ENCODE results near the gene RRAGD. TPM values are rescaled to one million over a fixed set of nuclear protein-coding genes. Genes with fewer than 3 reads are reported as not detected.

Gene RRAGD
- total and polyA plus RNA-seq, 11 donors, result 25.8 to 147 (median 96.7) TPM

DNA sequence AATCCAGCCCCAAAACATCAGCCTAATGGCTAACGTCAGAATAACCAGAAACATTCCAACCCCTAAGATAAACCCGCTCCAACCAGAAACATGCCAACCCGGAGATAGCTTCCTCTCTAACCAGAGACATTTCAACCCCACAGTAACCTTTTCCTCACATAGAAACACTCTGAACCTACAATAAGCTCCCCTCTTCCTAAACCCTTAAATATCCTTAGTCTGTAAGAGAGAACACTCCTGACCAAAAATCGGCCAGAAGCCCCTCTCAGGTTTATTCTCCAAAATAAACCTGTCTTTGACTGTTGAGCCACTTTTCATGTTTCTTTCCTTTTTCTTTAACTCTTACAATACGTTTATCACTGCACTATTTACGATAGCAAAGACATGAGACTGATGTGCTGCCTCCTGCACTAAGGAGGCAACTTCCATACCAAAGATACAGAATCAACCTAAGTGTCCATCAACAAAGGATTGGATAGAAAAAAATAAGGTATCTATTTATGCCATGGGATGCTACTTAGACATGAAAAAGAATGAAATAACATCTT is 92.0 kb downstream of the RRAGD start:
- Histone ChIP-seq H3K27ac (no peak overlapping the region), H3K4me1 (peaks cover 0 to 31% (median 5%) of the 10 kb centered on the region in 12 donors), H3K27me3 (no peaks in the 10 kb centered on the region), H3K9me3 (peaks cover 0 to 7% (median 0%) of the 10 kb centered on the region in 12 donors), H3K4me3 (no peak overlapping the region), H3K36me3 (peaks cover 0 to 16% (median under 1%) of the 10 kb centered on the region in 9 donors)
- TF ChIP-seq, protein P1, sequence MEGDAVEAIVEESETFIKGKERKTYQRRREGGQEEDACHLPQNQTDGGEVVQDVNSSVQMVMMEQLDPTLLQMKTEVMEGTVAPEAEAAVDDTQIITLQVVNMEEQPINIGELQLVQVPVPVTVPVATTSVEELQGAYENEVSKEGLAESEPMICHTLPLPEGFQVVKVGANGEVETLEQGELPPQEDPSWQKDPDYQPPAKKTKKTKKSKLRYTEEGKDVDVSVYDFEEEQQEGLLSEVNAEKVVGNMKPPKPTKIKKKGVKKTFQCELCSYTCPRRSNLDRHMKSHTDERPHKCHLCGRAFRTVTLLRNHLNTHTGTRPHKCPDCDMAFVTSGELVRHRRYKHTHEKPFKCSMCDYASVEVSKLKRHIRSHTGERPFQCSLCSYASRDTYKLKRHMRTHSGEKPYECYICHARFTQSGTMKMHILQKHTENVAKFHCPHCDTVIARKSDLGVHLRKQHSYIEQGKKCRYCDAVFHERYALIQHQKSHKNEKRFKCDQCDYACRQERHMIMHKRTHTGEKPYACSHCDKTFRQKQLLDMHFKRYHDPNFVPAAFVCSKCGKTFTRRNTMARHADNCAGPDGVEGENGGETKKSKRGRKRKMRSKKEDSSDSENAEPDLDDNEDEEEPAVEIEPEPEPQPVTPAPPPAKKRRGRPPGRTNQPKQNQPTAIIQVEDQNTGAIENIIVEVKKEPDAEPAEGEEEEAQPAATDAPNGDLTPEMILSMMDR (IDR thresholded peaks at IDR 0.05), result no peak
- TF ChIP-seq POLR2A (IDR thresholded peaks at IDR 0.05), result no peak
- intact Hi-C loops (cut with DNase I), result no loop called here
- WGBS, 4 donors, result 79 to 86% (median 82%) methylated on average over 6 of the region's 6 CpGs
- no peak for ATAC-seq
- DNase-seq, result no peak

DNA sequence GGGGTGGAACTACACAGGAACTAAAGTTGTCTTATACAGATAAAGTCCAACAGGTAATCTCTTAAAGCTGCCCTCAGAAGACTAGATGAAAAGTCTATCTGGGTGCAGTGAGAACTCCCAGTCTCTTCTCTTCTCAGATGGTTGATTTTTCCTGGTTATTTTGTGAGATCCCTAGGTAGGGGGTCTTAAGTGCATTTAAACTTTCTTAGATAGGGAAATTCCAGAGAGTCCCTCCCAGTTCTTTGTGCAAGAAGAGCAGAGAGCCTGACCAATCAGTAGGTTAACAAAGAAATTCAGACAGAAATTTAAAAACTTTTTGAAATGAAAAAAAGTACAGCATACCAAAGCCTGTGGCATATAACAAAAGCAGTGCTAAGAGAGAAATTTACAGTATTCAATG is 95.0 kb downstream of the RRAGD start:
- DNase-seq (no peak), ATAC-seq (no peak)
- Histone ChIP-seq H3K27ac (no peak overlapping the region), H3K4me1 (peaks cover 7 to 33% (median 16%) of the 10 kb centered on the region in 12 donors), H3K4me3 (no peak overlapping the region), H3K9me3 (peaks cover 0 to 7% (median 0%) of the 10 kb centered on the region in 12 donors), H3K36me3 (peaks cover 0 to 14% (median 0%) of the 10 kb centered on the region in 9 donors), H3K27me3 (no peaks in the 10 kb centered on the region)
- intact Hi-C loops (cut with DNase I), result loop anchor here in 1 of 10 donors (2.0 kb wide), 1 partner anchor 34 kb away; no protein-coding TSS in a partner anchor
- TF ChIP-seq, protein P1 (IDR thresholded peaks at IDR 0.05), result no peak
- TF ChIP-seq POLR2A (IDR thresholded peaks at IDR 0.05), result no peak

DNA sequence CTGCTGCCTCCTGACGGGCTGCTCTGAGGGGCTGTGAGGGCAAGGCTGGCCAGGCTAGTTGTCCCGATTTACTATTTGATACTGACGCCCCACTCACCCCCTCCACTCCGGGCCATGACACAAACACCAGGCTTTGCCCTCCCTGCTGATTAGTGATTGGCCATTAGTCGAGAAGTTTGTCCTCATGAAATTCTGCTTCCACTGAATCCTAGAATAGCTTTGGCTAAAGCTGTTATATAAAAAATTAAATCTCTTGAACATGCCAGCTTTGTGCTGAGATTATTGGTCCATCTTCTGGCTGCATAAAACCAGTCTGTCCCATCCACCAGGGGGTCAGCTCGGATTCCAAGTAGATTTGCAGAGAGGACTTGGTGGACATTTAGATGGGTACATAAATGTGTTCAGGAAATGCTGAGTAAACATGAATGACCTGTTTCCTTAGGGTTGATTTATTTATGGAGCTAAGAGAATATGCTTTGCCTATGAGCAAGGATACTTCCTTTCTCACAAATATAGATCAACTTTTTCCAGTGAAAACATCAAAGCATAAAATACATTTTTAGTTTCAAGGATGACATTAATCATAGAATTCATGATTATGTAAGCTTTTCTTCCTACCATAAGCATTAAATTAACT is 96.7 kb downstream of the RRAGD start, which contains the start of gene GABRR2:
Gene GABRR2 (minus strand): TSS at position 51 of the 637 bp plus-strand sequence. CDS start 134 bp downstream, outside the sequence.
- no peak for TF ChIP-seq POLR2A (IDR thresholded peaks at IDR 0.05)
- TF ChIP-seq, protein P1 (IDR thresholded peaks at IDR 0.05), result no peak
- Histone ChIP-seq H3K27me3 (no peaks in the 10 kb centered on the region), H3K36me3 (peaks cover 0 to 4% (median 0%) of the 10 kb centered on the region in 9 donors), H3K9me3 (peaks cover 0 to 6% (median 0%) of the 10 kb centered on the region in 12 donors), H3K27ac (peak within 1 kb of the TSS in 1 of 12 donors; percentile 6), H3K4me1 (peaks cover 7 to 41% (median 25%) of the 10 kb centered on the region in 12 donors), H3K4me3 (no peak within 1 kb of the TSS)
- WGBS, 4 donors, result 80 to 92% (median 86%) methylated on average over 6 of the region's 6 CpGs
- intact Hi-C loops (cut with DNase I), result no loop called here
- ATAC-seq (no peak), DNase-seq (no peak)

DNA sequence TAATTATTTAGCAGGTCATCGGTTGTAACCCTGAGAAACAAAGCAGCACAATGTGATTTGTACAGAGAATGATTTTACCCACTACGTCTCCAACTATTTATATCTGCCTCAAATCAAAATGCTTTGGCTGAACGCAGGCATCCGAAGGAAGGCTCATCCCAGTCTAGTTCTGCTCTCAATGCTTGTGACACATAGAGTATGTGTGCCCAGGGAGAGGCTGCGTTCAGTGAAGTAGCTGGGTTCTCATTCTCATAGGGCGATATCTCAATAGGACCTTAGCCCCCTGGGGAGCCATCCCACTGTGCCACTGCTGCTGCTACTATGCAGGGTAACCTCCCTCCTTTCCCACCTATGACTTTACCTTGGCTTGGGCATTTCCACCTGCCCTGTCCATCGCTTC is 97.4 kb downstream of the RRAGD start:
- Histone ChIP-seq H3K27ac (peak overlapping the region in 1 of 12 donors; percentile 6), H3K9me3 (no peaks in the 10 kb centered on the region), H3K4me1 (peaks cover 7 to 41% (median 25%) of the 10 kb centered on the region in 12 donors), H3K36me3 (peaks cover 0 to 4% (median 0%) of the 10 kb centered on the region in 9 donors), H3K27me3 (no peaks in the 10 kb centered on the region), H3K4me3 (no peak overlapping the region)
- DNase-seq (no peak), ATAC-seq (no peak)
- intact Hi-C loops (cut with DNase I), result loop anchor here (5.0 kb wide), 2 partner anchors 38 to 53 kb away; partner anchors contain the start of gene UBE2J1 (in 5 of the 10)
- TF ChIP-seq POLR2A (IDR thresholded peaks at IDR 0.05), result no peak
- TF ChIP-seq, protein P1 (IDR thresholded peaks at IDR 0.05), result no peak
- 81 to 84% (median 84%) methylated on average over 7 of the region's 7 CpGs for WGBS, 4 donors

All from heart left ventricle (tissue), 16 donors.